Measurements from ENCODE around the gene SORCS2. TPM values are rescaled to one million over a fixed set of nuclear protein-coding genes. Genes with fewer than 3 reads are reported as not detected.
"Not testable (repeated sequence)": the region's sequence is repeated elsewhere in the genome, so short reads cannot be mapped to it uniquely, and the experiment has no call there.

Gene SORCS2
- total and polyA plus RNA-seq, 2 donors: 2.2 to 2.7 TPM

GRCh38 chr4:7569810-7570783 is 377.8 kb downstream of the SORCS2 start:
- H3K4me3 ChIP-seq (ENCODE audit: low read length in 2 of 2): no peak overlapping the region
- DNase-seq (ENCODE audit: low read depth in 6 of 9, low spot score in 9 of 9): no peak
- H3K9me3 ChIP-seq (ENCODE audit: control insufficient read depth in 2 of 2, insufficient read depth in 1 of 2, low read length in 1 of 2): no peaks in the 10 kb centered on the region
- 68% methylated on average over 25 of the region's 25 CpGs for WGBS
- no peaks in the 10 kb centered on the region for H3K27me3 ChIP-seq (ENCODE audit: control insufficient read depth in 2 of 2, insufficient read depth in 1 of 2, low read length in 1 of 2)
- H3K36me3 ChIP-seq (ENCODE audit: control insufficient read depth in 2 of 2, insufficient read depth in 2 of 2, low read length in 1 of 2): no peaks in the 10 kb centered on the region
- no peak overlapping the region for H3K27ac ChIP-seq (ENCODE audit: low read depth in 1 of 2, low read length in 1 of 2)
- H3K4me1 ChIP-seq (ENCODE audit: control insufficient read depth in 2 of 2, insufficient read depth in 2 of 2, low read length in 2 of 2): no peaks in the 10 kb centered on the region

- no peaks in the 10 kb centered on the region for H3K9me3 ChIP-seq (ENCODE audit: control insufficient read depth in 2 of 2, insufficient read depth in 1 of 2, low read length in 1 of 2)
- no peaks in the 10 kb centered on the region for H3K4me1 ChIP-seq (ENCODE audit: control insufficient read depth in 2 of 2, insufficient read depth in 2 of 2, low read length in 2 of 2)
- H3K27ac ChIP-seq (ENCODE audit: low read depth in 1 of 2, low read length in 1 of 2): no peak overlapping the region
- H3K36me3 ChIP-seq (ENCODE audit: control insufficient read depth in 2 of 2, insufficient read depth in 2 of 2, low read length in 1 of 2): no peaks in the 10 kb centered on the region
- no peaks in the 10 kb centered on the region for H3K27me3 ChIP-seq (ENCODE audit: control insufficient read depth in 2 of 2, insufficient read depth in 1 of 2, low read length in 1 of 2)
- no peak for DNase-seq (ENCODE audit: low read depth in 6 of 9, low spot score in 9 of 9)
- WGBS: 85% methylated on average over 6 of the region's 6 CpGs
- no peak overlapping the region for H3K4me3 ChIP-seq (ENCODE audit: low read length in 2 of 2)
Measured at GRCh38 chr4:7571001-7571400, 378.7 kb downstream of the SORCS2 start.

GRCh38 chr4:7571701-7572100 is 379.4 kb downstream of the SORCS2 start:
- no peak overlapping the region for H3K27ac ChIP-seq (ENCODE audit: low read depth in 1 of 2, low read length in 1 of 2)
- 54% methylated on average over 12 of the region's 12 CpGs for WGBS

GRCh38 chr4:7572894-7573293 is 380.6 kb downstream of the SORCS2 start:
- no peaks in the 10 kb centered on the region for H3K36me3 ChIP-seq (ENCODE audit: control insufficient read depth in 2 of 2, insufficient read depth in 2 of 2, low read length in 1 of 2)
- DNase-seq (ENCODE audit: low read depth in 6 of 9, low spot score in 9 of 9): no peak
- WGBS: 95% methylated on average over 7 of the region's 7 CpGs
- peaks cover 0 to 8% of the 10 kb centered on the region in 2 donors for H3K9me3 ChIP-seq (ENCODE audit: control insufficient read depth in 2 of 2, insufficient read depth in 1 of 2, low read length in 1 of 2)
- no peaks in the 10 kb centered on the region for H3K27me3 ChIP-seq (ENCODE audit: control insufficient read depth in 2 of 2, insufficient read depth in 1 of 2, low read length in 1 of 2)
- no peak overlapping the region for H3K27ac ChIP-seq (ENCODE audit: low read depth in 1 of 2, low read length in 1 of 2)
- no peaks in the 10 kb centered on the region for H3K4me1 ChIP-seq (ENCODE audit: control insufficient read depth in 2 of 2, insufficient read depth in 2 of 2, low read length in 2 of 2)
- H3K4me3 ChIP-seq (ENCODE audit: low read length in 2 of 2): no peak overlapping the region

More at GRCh38 chr4:7571701-7572100, 379.4 kb downstream of the SORCS2 start:
- no peaks in the 10 kb centered on the region for H3K4me1 ChIP-seq (ENCODE audit: control insufficient read depth in 2 of 2, insufficient read depth in 2 of 2, low read length in 2 of 2)
- no peaks in the 10 kb centered on the region for H3K36me3 ChIP-seq (ENCODE audit: control insufficient read depth in 2 of 2, insufficient read depth in 2 of 2, low read length in 1 of 2)
- H3K9me3 ChIP-seq (ENCODE audit: control insufficient read depth in 2 of 2, insufficient read depth in 1 of 2, low read length in 1 of 2): peaks cover 0 to 4% of the 10 kb centered on the region in 2 donors
- no peak overlapping the region for H3K4me3 ChIP-seq (ENCODE audit: low read length in 2 of 2)
- H3K27me3 ChIP-seq (ENCODE audit: control insufficient read depth in 2 of 2, insufficient read depth in 1 of 2, low read length in 1 of 2): no peaks in the 10 kb centered on the region
- DNase-seq (ENCODE audit: low read depth in 6 of 9, low spot score in 9 of 9): no peak

- WGBS: 85% methylated on average over 9 of the region's 9 CpGs
- Histone ChIP-seq H3K4me1 (ENCODE audit: control insufficient read depth in 2 of 2, insufficient read depth in 2 of 2, low read length in 2 of 2) (no peaks in the 10 kb centered on the region), H3K9me3 (ENCODE audit: control insufficient read depth in 2 of 2, insufficient read depth in 1 of 2, low read length in 1 of 2) (peaks cover 0 to 11% of the 10 kb centered on the region in 2 donors), H3K27me3 (ENCODE audit: control insufficient read depth in 2 of 2, insufficient read depth in 1 of 2, low read length in 1 of 2) (no peaks in the 10 kb centered on the region), H3K27ac (ENCODE audit: low read depth in 1 of 2, low read length in 1 of 2) (no peak overlapping the region), H3K4me3 (ENCODE audit: low read length in 2 of 2) (no peak overlapping the region), H3K36me3 (ENCODE audit: control insufficient read depth in 2 of 2, insufficient read depth in 2 of 2, low read length in 1 of 2) (no peaks in the 10 kb centered on the region)
- DNase-seq (ENCODE audit: low read depth in 6 of 9, low spot score in 9 of 9): no peak
Measured at GRCh38 chr4:7573576-7574091, 381.3 kb downstream of the SORCS2 start.

GRCh38 chr4:7574287-7575014 is 382.1 kb downstream of the SORCS2 start:
- Histone ChIP-seq H3K27ac (ENCODE audit: low read depth in 1 of 2, low read length in 1 of 2) (no peak overlapping the region), H3K27me3 (ENCODE audit: control insufficient read depth in 2 of 2, insufficient read depth in 1 of 2, low read length in 1 of 2) (no peaks in the 10 kb centered on the region), H3K4me3 (ENCODE audit: low read length in 2 of 2) (no peak overlapping the region), H3K4me1 (ENCODE audit: control insufficient read depth in 2 of 2, insufficient read depth in 2 of 2, low read length in 2 of 2) (no peaks in the 10 kb centered on the region), H3K36me3 (ENCODE audit: control insufficient read depth in 2 of 2, insufficient read depth in 2 of 2, low read length in 1 of 2) (no peaks in the 10 kb centered on the region), H3K9me3 (ENCODE audit: control insufficient read depth in 2 of 2, insufficient read depth in 1 of 2, low read length in 1 of 2) (peaks cover 0 to 13% of the 10 kb centered on the region in 2 donors)
- DNase-seq (ENCODE audit: low read depth in 6 of 9, low spot score in 9 of 9): no peak
- WGBS: 76% methylated on average over 11 of the region's 11 CpGs

GRCh38 chr4:7575426-7575825 is 383.1 kb downstream of the SORCS2 start:
- DNase-seq (ENCODE audit: low read depth in 6 of 9, low spot score in 9 of 9): no peak
- Histone ChIP-seq H3K27me3 (ENCODE audit: control insufficient read depth in 2 of 2, insufficient read depth in 1 of 2, low read length in 1 of 2) (no peaks in the 10 kb centered on the region), H3K36me3 (ENCODE audit: control insufficient read depth in 2 of 2, insufficient read depth in 2 of 2, low read length in 1 of 2) (no peaks in the 10 kb centered on the region), H3K27ac (ENCODE audit: low read depth in 1 of 2, low read length in 1 of 2) (no peak overlapping the region), H3K9me3 (ENCODE audit: control insufficient read depth in 2 of 2, insufficient read depth in 1 of 2, low read length in 1 of 2) (peaks cover 0 to 13% of the 10 kb centered on the region in 2 donors), H3K4me1 (ENCODE audit: control insufficient read depth in 2 of 2, insufficient read depth in 2 of 2, low read length in 2 of 2) (no peaks in the 10 kb centered on the region), H3K4me3 (ENCODE audit: low read length in 2 of 2) (no peak overlapping the region)
- WGBS: 84% methylated on average over 6 of the region's 6 CpGs

- WGBS: 96% methylated on average over 11 of the region's 11 CpGs
- H3K4me1 ChIP-seq (ENCODE audit: control insufficient read depth in 2 of 2, insufficient read depth in 2 of 2, low read length in 2 of 2); H3K36me3 ChIP-seq (ENCODE audit: control insufficient read depth in 2 of 2, insufficient read depth in 2 of 2, low read length in 1 of 2); H3K27me3 ChIP-seq (ENCODE audit: control insufficient read depth in 2 of 2, insufficient read depth in 1 of 2, low read length in 1 of 2); DNase-seq (ENCODE audit: low read depth in 6 of 9, low spot score in 9 of 9); H3K4me3 ChIP-seq (ENCODE audit: low read length in 2 of 2); H3K27ac ChIP-seq (ENCODE audit: low read depth in 1 of 2, low read length in 1 of 2): not testable (repeated sequence)
- H3K9me3 ChIP-seq (ENCODE audit: control insufficient read depth in 2 of 2, insufficient read depth in 1 of 2, low read length in 1 of 2): peaks cover 0 to 13% of the 10 kb centered on the region in 2 donors
Measured at GRCh38 chr4:7577361-7578039, 385.2 kb downstream of the SORCS2 start.

Measured in thymus (tissue), 11 donors.